ENCODE measurements around the gene NUP210. TPM values are rescaled to one million over a fixed set of nuclear protein-coding genes. Genes with fewer than 3 reads are reported as not detected.

The NUP210 gene
- total and polyA plus RNA-seq, 2 donors (not counting 3 experiments of a cell fraction or from before 2014, with no cell fraction given) = 0.14 to 0.84 TPM

GRCh38 chr3:13385373-13385965, 34.7 kb downstream of the NUP210 start:
- CTCF ChIA-PET = no interaction called here
- H3K27ac ChIP-seq (ENCODE audit: insufficient read depth, low read depth, low read length) = no peak overlapping the region
- no peak overlapping the region for H3K4me2 ChIP-seq (ENCODE audit: insufficient read depth, low read length)
- DNase-seq (ENCODE audit: low read depth, low spot score) = no peak
- H3K36me3 ChIP-seq (ENCODE audit: control insufficient read depth in 2 of 2, extremely low read depth in 1 of 2, insufficient read depth in 2 of 2, low read length in 2 of 2) = no peaks in the 10 kb centered on the region
- TF ChIP-seq, protein P1, sequence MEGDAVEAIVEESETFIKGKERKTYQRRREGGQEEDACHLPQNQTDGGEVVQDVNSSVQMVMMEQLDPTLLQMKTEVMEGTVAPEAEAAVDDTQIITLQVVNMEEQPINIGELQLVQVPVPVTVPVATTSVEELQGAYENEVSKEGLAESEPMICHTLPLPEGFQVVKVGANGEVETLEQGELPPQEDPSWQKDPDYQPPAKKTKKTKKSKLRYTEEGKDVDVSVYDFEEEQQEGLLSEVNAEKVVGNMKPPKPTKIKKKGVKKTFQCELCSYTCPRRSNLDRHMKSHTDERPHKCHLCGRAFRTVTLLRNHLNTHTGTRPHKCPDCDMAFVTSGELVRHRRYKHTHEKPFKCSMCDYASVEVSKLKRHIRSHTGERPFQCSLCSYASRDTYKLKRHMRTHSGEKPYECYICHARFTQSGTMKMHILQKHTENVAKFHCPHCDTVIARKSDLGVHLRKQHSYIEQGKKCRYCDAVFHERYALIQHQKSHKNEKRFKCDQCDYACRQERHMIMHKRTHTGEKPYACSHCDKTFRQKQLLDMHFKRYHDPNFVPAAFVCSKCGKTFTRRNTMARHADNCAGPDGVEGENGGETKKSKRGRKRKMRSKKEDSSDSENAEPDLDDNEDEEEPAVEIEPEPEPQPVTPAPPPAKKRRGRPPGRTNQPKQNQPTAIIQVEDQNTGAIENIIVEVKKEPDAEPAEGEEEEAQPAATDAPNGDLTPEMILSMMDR (IDR thresholded peaks at IDR 0.05; ENCODE audit: extremely low read depth in 1 of 2, insufficient read depth in 1 of 2, low read depth in 1 of 2, low read length in 2 of 2) = no peak
- TF ChIP-seq MYC (IDR thresholded peaks at IDR 0.05; ENCODE audit: low read depth, low read length) (no peak), POLR2A (IDR thresholded peaks at IDR 0.05; ENCODE audit: low read depth, low read length) (no peak), GATA2 (IDR thresholded peaks at IDR 0.05; ENCODE audit: insufficient read depth, insufficient read length, low read depth, low read length) (no peak), POLR2AphosphoS5 (IDR thresholded peaks at IDR 0.05; ENCODE audit: insufficient read depth, low read depth, low read length) (no peak), JUN (IDR thresholded peaks at IDR 0.05; ENCODE audit: borderline replicate concordance, insufficient read depth, insufficient read length, low read depth) (no peak), FOS (IDR thresholded peaks at IDR 0.05; ENCODE audit: borderline replicate concordance, insufficient read depth, low read length) (no peak)
- TF ChIP-seq, protein P2, sequence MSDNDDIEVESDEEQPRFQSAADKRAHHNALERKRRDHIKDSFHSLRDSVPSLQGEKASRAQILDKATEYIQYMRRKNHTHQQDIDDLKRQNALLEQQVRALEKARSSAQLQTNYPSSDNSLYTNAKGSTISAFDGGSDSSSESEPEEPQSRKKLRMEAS (IDR thresholded peaks at IDR 0.05; ENCODE audit: insufficient read depth, insufficient read length) = no peak
- FAIRE-seq = no peak
- H4K20me1 ChIP-seq (replicated peaks; ENCODE audit: control insufficient read depth, extremely low read depth, insufficient read depth, low read length) = no peaks in the 10 kb centered on the region
- intact Hi-C loops (cut with micrococcal nuclease) (no loop called here), dilution Hi-C loops (cut with MboI; ENCODE audit: extremely low pct_ligation_motif_present, low sequenced_read_pairs) (no loop called here)
- no peak overlapping the region for H3K4me3 ChIP-seq (replicated peaks in 1 of 3; ENCODE audit: insufficient read depth in 1 of 3, low read depth in 1 of 3, low read length in 3 of 3)
- no peak overlapping the region for H3K9ac ChIP-seq (replicated peaks; ENCODE audit: extremely low read depth, insufficient read depth, low read length)
- H3K9me3 ChIP-seq (replicated peaks; ENCODE audit: control insufficient read depth, insufficient read depth, low read length) = no peaks in the 10 kb centered on the region
- BruUV-seq (replicated peaks) = no TSS peak
- no peaks in the 10 kb centered on the region for H3K9me1 ChIP-seq (replicated peaks; ENCODE audit: control insufficient read depth, extremely low read depth, insufficient read depth, low read length)
- no peaks in the 10 kb centered on the region for H3K27me3 ChIP-seq (ENCODE audit: control insufficient read depth in 2 of 2, insufficient read depth in 2 of 2, low read length in 2 of 2)
- no peak overlapping the region for H2AFZ ChIP-seq (ENCODE audit: low read depth, low read length)
- POLR2A ChIA-PET = no interaction called here
- no peaks in the 10 kb centered on the region for H3K4me1 ChIP-seq (ENCODE audit: control insufficient read depth, extremely low read depth, insufficient read depth, low read length)
- no peaks in the 10 kb centered on the region for H3K79me2 ChIP-seq (ENCODE audit: control insufficient read depth, insufficient read depth, low read length)

Data from endothelial cell of umbilical vein (primary cell).